ENCODE data around the gene LIF.

The LIF gene

DNA sequence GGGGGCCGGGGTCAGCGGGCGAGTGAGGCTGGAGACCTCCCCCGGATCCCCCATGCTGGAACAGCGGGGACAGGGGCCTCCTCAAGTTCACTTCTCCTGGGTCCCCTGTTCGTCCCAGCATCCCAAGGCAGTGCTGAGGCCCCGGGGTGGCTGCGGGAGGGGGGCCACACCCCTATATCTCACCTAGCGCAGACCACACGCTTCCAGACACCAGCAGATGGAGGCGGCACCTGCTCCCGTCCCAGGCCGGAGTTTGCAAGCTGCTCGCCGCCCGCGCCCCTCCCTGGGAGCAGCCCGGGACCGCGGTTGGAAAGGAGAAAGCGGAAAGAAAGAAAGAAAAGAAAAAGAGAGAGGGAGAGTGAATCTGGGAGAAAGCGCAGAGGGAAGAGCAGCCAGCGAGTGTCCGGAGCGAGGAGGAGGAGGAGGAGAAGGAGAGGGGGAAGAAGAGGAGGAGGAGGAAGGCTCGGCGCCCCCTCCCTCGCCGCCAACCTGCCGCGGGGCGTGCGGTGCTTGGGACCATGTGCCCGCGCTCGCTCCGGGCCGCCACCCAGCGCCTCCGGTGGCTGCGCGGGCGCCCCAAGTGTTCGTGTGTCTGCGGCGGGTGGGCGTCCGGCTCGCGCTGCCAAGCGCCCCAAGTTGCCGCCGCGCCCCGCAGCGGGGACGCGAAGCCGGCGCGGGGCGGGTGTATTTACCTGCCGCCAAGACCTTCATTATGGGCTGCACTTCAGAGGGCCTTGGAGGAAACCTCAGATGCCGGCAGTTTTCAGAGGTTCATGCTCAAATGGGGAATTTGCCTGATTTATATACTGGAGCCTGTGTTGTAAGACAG lies at the start of gene LIF:
Gene LIF, minus strand, starts transcription at position 775 of the 829 bp plus-strand sequence. Its CDS starts 64 bp downstream, at position 711.
- DNase-seq = peak in 1 of 2 experiments; percentile 52

DNA sequence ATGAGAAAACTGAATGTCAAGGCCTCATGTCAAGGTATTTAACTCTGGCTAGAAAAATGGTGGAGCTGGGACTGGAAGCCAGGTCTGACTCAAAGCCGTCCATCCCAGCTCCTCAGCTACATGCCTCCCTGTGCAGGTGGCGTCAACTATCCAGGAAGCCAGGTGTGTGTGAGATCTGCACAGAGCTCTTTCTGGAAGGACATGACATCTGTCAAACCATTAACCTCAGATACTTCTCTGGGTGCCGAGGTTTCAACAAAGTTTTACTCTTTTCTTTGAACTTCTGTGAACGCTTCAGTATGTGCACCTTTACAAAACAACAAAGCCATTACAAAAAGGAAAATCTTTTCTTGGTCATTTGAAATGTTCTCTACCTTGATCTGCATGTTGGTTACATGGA lies 49.8 kb upstream of the LIF start:
- DNase-seq = no peak

DNA sequence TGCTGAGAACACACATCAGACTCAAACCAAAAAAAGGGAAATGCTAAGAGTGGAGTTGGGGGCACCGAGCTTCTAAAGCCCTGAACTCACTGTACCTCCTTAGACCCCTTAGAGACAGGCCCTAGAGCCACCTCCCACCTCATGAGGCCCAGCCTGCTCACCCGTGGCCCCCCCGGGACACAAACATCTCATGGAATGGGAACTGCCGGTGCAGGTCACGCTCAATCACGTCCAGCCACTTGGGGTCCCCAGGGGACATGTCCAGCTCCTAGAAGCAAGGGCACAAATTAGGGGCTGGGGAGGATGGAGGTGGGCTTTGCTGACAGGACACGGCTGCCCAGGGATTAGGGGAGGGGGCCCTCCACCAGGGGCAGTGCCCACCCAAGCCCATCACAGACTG lies 49.0 kb upstream of the LIF start:
- no peak for DNase-seq

DNA sequence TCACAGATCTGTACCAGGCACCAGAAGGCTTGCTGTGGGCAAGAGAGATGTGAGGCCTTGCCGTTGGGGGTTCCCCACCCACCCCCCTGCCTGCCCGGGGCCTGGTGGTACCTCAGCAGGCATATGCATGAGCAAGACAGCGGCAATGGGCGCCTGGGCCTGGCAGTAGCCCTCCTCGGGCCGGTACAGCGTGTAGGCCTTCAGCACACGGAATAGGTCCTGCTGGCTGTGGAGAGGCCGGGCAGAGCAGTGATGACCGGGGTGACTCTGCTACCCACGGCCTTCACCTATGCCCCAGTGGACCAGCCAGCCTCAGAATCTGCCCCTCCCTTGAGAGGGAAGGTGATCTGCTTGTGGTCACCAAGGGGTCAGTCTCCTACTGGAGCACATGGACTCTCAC lies 48.3 kb upstream of the LIF start:
- no peak for DNase-seq

DNA sequence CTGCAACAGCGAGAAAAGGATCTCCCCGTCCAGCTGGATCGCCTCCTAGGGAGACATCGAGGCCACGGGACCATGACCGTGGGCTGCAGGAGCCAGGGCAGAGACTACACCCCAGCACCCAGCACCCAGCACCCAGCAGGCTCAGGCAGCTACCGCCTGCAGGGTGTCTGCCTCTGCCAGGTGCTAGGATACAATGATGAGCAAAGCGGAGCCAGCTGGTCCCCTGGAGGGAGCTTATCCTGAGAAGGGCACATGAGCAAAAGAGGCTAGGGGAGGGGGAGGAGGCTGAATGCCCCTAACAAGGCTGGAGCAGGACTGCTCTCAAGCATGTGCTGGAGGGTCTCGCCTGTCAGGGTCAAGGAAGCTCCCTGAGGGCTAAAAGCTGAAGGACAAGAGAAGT lies 47.5 kb upstream of the LIF start:
- no peak for DNase-seq

DNA sequence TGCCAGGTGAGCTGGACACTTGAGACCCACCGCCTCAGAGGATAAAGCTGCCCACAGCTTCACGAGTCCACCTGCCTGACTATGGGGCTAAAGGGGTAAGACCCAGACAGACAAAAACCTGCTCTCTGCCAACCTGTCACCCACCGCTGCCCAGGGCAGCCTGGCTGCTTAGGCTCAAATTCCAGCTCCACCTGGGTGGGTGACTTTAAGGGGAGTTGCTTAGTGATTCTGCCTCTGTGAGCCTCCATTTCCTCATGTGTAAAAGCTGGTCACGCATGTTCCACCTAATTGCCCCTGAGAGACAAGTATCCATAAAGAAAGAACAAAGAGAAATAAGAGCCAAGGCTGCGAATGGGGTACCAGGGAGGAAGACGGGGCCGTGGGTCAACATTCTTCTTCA lies 46.5 kb upstream of the LIF start:
- no peak for DNase-seq

DNA sequence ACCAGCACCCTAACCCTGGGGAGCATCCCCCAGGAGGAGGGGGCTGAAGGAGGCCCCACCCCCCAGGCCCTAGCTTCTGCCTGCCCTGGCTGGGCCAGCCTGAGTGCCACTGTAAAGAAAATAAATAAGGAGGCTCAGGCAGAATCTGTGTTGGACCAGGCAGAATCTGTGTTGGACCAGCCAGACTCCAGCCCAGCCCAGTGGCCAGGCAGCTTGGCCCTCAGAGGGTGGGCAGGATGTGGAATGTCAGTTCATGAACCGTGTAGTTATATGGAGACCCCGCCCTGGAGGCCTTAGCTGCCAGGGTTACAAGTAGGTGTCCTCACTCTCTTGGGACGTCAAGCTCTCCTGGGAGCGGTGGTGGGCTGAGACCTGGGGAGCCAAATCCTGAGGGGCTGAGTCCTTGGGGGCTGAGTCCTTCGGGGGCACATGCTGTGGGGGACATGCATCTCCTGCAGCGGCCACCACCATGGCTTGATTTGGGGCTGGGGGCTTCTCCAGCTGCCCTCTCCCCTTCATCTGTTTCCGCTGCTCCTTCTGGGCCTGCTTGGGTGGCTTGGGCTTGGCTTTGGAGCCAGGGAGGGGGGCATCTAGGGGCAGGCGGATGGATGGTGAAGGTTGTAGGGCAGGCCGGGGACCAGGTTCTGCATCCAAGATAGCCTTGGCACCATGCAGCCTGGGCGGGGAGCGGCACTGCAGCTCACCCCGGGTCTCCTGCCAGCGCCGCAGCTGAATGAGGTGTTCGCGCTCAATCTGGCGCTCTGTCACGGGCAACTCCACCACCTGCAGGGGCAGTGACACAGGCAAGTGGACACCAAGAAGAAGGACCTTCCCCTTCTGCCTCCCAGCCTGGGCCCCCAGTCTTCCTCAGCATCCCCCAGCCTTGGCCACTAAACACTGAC lies 45.8 kb upstream of the LIF start:
- no peak for DNase-seq

DNA sequence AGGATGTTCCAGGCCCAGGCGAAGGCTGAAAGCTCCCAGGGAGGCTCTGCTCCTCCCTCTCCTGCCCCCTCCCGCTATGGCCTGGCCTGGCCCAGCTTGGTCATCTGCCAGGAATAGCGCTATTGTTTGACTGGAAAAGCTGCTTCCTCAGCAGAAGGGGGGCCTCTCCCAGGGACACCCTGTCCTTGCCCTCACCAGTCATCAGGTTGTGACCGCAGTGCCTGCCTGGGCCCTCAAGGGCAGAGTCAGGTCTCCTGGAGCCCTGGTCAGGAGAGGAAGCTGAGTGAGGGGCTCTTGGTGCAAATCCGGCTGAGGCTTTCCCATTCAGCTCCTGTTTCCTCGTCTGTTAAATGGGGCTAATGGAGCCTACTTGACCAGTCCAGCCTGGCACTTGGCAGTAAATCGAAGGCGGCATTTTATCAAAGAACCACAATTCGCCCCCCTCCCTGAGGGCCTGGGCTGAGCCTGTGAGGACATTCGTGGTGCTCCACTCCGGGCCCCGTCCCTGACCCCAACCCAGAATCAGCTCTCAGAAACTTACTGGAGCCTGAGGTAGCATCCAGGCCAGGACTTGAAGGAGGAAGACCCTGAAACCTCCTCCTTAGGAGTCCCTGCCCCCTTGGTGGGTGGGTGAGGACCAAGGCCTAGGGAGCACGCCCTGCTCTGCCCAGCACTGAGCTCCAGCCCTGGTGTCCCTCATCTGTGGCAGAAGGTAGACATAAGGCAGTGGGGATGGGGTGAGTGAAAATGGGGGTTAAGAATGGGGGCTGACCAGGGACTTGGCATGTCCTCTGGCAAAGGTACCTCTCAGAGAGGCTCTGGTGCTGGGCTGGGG lies 44.7 kb upstream of the LIF start:
- DNase-seq = no peak

DNA sequence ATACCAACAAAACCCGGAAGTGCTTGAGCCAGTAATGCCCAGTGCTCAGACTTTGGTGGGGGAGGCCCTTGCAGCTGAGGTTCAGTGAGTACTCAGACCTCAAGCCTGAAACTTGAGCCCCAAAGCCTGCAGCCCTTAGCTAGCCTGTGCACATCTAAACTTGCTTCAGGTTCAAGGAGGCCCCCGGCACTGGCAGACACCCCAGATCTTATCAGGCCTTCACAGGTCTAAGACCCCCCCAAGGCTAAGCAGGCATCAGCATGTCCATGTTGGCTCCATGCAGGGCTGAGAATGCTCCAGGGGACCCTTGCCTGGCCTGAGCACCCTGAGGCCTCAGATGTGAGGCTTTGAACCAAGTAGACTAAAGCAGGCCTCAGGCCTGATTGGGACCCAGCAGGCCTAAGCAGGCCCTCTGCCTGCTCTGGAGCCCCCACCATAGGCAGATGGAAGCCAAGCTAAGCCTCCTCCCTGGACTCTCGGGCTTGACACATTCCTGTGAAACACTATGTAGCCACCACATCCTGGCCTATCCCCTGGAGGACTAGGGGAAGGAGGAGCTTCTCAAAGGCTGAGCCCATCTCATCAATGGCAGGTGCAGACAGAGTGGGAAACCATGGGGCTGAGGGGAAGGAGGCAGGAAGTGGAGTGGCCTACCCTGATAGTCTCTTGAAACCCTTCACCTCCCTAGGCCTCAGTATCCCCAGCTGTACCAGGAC lies 43.9 kb upstream of the LIF start:
- DNase-seq = peak in 1 of 2 experiments; percentile 13

DNA sequence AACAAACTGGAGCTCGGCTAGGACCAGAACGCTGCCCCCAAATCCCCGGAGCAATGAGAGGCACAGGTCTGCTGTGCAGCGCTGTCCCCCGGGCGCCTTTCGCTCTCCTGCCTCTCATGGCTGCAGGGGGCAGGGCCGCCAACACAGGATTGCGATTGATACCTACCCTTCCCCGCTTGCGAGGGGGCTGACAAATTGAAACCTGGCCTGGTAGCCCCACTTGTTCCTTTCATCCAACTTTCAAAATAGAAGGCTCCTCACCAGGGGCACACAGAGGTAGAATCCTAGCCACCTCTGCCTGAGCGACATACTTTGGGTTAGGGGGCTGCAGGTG lies 43.4 kb upstream of the LIF start:
- DNase-seq = no peak

DNA sequence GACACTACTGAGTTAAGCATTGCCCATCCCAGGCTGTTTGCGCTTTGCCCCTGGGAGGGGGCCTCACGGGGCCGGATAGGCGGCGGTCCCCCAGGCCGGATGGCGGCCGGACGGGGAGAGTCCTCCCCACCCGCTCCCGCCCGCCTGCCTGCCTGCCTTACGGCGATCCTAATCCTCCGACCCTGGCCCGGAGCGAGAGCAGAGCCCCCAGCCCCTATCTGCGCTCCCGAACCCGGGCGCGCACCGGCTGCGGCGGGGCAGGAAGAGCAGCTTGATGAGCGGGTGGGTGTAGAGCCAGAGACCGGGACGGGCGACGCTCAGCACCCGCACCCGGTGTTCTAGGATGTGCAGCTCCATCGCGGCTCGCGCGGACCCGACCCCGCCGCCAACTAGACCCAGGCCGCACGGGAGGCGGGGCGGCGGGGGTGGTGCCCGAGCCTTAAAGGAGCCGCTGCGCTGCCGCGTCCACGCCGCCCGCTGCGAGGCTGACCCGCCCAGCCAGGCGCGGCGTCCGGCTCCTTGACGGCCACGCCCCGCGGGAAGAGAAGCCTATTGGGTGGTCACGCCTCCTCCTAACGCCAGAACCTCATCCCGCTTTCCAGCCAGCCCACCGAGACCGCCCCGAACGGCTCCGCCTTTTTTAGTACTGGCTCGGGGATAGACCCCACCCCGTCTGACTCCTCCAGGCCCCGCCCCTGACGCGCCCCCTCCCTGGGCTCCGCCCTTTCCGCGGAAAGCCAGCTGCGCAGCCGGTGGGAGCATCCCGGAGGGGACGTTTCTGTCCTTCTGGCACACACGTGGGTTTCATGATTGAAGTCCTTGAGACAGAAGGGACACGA lies 42.8 kb upstream of the LIF start, which contains the start of gene CASTOR1:
Gene CASTOR1, minus strand, starts transcription at position 365 of the 839 bp plus-strand sequence. Its CDS starts 8 bp downstream, at position 357.
- peak; percentile 85 to 94 for DNase-seq

DNA sequence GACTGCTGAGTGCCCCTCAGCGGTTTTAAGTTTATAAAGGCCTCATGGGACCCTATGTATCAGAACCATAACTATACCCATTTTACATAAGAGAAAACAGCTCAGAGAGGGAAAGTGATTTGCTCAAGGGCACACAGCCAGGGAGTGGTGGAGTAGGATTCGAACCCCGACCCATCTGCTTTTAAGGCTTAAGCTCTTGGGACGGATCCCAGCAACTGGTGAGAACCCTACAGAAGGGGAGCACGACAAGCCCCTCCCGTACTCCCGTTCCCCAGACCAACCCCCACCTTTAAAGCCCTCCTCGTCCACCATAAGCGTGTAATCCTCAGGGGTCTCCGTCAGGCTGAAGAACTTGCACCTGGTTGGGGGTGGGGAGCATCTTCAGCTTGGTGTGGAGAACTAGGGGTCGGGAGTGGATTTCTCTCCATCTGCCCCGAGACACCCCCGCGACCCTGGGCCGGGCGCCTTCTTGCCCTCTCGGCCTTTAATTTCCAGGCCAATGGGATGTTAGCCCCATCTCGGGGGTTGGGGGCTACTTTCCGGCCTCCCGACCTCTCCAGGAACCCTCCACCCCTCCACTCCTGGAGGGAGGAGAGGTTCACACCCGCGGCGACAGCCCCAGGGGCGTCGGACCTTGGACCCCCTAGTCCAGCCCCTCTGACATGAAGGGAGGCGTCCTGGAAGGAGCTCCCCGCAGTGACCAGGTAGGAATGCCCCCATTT lies 42.0 kb upstream of the LIF start:
- no peak for DNase-seq

DNA sequence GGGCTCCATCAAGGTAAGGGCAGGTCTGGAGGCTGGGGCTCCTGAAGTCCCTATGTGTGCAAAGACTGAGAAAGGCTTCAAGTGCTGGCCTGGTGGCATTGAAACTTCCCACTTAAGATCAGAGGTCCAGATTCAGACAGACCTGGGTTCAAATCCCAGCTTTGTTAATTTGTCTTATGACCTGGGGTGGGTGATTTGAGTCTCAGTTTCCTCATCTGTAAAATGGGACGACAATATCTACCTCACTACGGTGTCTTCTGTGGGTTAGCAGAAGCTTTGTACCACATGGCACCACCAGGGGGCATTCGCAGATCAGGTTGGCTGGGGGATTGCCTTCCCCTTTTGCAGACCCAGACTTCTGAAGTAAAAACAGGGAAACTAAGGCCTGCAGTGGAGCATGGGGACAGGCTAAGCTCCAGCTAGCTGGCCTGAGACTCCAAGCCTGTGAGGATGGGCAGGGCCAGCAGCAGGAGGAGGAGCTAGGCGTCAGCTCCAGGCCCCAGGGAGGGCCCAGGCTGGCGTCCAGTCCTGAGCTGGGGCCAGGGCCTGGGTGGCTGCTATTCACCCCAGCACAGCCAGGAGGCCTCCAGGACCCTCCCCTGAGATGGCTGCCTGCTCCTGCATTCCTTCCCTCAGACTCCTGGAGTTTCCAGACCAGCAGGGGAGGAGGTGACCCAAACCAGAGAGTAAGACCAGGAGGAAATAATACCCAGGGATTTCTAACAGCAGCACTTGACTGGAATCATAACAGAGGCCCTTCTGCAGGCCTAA lies 41.3 kb upstream of the LIF start:
- DNase-seq = peak; percentile 55 to 83

DNA sequence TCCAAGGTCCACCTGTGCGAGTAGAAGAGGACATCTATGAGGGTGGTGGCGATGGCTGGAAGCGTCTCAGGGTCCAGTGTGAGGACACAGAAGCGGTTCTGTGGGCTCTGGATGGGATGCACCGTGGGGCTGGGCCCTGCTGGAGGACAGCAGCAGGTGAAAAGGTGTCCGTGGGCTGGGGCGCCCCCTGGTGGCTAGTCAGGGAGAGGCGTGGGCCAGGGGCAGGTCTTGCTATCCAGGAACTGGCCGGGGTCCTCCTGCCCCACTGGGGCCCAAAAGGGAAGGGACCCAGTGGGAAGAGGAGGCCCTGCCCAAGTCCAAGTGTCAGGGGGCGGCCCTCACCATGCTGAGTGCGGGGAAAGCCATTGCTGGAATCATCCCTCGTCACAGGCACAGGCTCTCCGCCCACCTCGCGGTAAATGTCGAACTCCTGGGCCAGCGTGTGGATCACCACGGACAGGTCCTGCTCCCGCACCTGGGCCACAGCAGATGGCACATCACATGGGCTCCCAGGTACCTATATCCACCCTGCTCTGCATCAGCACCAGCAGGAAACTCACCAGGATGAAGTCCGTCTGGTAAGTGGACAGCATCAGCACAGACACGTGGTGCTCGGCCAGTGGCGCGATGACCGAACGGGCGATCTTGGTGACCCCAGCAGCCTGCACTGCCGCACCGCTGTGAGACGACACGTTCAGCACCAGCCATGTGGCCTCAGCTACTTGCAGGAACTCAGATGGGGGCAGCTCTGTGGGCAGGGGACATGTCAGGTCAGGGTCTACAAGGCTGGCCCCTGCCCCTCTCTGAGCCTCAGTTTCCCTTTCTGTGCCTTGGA lies 40.5 kb upstream of the LIF start:
- DNase-seq = peak in 1 of 2 experiments; percentile 69

DNA sequence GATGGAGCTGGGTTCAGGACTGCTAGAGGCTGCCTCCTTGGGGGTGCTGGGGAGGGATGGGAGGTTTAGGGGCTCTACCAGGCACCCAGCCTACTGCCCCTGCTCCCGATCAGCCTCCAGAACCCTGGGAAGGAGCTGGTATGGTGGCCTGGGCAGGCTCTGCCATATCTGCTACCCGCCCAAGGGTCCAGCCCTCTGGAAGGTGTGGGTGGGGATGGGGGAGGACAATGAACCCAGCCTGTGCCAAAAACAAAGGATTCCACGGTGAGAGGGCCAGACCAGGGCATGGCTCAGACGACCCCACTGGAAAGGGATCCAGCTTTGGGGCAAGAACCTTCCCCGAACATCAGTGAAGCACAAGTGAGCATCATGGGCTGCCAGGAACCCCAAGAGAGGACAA lies 39.8 kb upstream of the LIF start:
- DNase-seq = no peak

DNA sequence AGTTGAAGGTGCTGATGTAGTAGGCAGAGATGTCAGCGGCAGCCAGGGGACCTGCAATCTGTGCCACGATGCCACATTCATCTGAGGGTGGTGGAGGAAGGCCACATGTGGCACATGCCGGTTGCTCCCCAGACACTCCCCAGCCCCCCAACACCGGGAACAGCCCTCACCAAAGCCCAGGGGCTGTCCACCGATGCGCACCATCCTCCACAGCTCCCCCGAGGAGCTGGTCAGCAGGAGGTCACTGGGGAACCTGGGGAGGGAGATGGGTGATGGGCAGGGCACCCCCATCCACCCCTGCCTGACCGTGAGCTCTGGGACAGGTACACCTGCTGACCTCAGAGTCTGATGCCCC lies 39.3 kb upstream of the LIF start:
- DNase-seq = no peak

DNA sequence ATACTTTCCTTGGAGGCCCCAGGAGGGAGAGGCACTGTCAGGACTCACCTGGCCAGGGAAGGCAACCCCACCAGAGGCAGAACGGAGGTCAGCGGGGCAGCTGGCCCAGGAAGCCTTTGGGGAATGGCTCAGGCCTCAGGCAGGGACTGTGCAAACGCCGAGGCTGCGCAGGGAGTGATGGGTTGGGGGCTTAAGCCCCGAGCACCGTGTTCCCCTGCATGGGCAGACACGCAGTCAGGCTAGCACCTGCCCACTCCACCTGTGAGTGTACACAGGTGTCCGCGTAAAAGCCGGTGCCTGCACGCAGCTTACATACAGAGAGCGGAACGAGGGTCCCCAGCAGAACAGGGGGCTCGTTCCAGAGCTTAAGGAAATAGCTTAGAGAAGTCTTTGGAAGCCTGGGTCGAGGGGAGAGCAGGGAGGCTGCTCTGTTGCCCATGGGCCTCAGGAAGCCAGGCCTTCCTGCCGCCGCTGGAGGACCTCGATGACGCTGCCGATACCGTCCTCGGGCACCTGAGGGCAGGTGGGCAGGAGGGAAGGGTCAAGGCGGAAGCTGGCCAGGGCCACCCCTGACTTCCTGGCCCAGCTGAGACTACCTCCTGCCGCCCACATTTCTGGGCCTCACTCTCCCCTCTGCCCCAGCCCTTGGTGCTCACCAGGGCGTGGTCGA lies 38.8 kb upstream of the LIF start:
- no peak for DNase-seq

DNA sequence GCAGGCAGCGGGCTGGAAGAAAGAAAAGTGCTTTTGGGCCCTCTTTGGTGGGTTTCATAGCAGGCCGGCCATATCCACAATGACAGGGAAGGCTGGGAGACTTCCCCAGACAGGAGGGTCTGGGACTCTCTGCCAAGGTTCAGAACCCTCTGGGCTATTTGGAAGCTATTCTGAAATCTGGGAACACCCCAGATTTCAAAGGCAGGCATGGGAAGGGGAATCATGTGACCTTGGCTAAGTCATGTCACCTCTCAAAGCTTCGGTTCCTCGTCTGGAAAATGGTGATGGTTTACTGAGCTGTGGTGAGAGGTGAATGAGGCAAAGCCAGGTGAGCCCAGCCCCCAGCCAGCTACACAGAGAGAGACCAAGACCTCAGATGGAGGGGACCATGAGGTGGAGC lies 38.1 kb upstream of the LIF start:
- DNase-seq = no peak

Data from NCI-H526 (cell line).